GM10266 (cell line): ENCODE data around the gene CREBL2.
"Not testable (repeated sequence)": the region's sequence is repeated elsewhere in the genome, so short reads cannot be mapped to it uniquely, and the experiment has no call there.

Experiments used
- DNase-seq: peaks from one replicate; pipeline ENCODE4 v3.0.0; 2012; ENCODE audit errors: extremely low spot score
- TF ChIP-seq, protein P1 (sequence below): IDR thresholded peaks from 2 replicates; pipeline ENCODE4 v1.5.1; 2012; ENCODE audit warnings: mild to moderate bottlenecking, low read depth; ENCODE audit not compliant: control insufficient read depth, insufficient read depth; ENCODE audit errors: missing control alignments

CREBL2 gene

GRCh38 chr12:12645485-12645884, 33.8 kb downstream of the CREBL2 start:
- peak; percentile 62 for DNase-seq
- TF ChIP-seq, protein P1, sequence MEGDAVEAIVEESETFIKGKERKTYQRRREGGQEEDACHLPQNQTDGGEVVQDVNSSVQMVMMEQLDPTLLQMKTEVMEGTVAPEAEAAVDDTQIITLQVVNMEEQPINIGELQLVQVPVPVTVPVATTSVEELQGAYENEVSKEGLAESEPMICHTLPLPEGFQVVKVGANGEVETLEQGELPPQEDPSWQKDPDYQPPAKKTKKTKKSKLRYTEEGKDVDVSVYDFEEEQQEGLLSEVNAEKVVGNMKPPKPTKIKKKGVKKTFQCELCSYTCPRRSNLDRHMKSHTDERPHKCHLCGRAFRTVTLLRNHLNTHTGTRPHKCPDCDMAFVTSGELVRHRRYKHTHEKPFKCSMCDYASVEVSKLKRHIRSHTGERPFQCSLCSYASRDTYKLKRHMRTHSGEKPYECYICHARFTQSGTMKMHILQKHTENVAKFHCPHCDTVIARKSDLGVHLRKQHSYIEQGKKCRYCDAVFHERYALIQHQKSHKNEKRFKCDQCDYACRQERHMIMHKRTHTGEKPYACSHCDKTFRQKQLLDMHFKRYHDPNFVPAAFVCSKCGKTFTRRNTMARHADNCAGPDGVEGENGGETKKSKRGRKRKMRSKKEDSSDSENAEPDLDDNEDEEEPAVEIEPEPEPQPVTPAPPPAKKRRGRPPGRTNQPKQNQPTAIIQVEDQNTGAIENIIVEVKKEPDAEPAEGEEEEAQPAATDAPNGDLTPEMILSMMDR, result peak; percentile 46

GRCh38 chr12:12645968-12646367, 34.3 kb downstream of the CREBL2 start:
- DNase-seq, result peak; percentile 74

- TF ChIP-seq, protein P1, result no peak
- peak; percentile 41 for DNase-seq
Measured at GRCh38 chr12:12646483-12647072, 34.9 kb downstream of the CREBL2 start.

DNA sequence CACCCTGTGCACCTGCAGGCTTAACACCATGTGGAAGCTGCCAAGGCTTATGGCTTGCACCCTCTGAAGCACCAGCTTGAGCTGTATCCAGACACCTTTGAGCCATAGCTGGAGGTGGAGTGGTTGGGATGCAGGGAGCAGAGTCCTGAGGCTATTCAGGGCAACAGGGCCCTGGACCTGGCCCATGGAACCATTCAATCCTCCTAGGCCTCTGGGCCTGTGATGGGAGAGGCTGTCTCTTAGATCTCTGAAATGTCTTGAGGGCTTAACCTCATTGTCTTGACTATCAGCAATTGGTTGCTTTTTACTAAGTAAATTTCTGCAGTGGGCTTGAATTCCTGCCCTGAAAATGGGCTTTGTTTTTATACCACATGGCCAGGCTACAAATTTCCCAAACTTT, 36.6 kb downstream of the CREBL2 start:
- TF ChIP-seq, protein P1, result no peak
- DNase-seq, result no peak

GRCh38 chr12:12648951-12649650, 37.4 kb downstream of the CREBL2 start:
- TF ChIP-seq, protein P1, result no peak

GRCh38 chr12:12651752-12652151, 40.1 kb downstream of the CREBL2 start:
- no peak for DNase-seq
- TF ChIP-seq, protein P1, result no peak

More at GRCh38 chr12:12648951-12649650, 37.4 kb downstream of the CREBL2 start:
- no peak for DNase-seq

GRCh38 chr12:12652704-12653103, 41.0 kb downstream of the CREBL2 start:
- DNase-seq, result not testable (repeated sequence)

- TF ChIP-seq, protein P1, result no peak
- no peak for DNase-seq
Measured at GRCh38 chr12:12653922-12654321, 42.2 kb downstream of the CREBL2 start.
